Neural cell (in vitro differentiated cells): ENCODE results near the gene PTPRR.

Source experiments
- CTCF ChIP-seq: fragments of 450-650 bp; IDR thresholded peaks from 2 replicates; pipeline ENCODE4 v1.5.1; 2014; ENCODE audit warnings: antibody characterized with exemption, mild to moderate bottlenecking, moderate library complexity; ENCODE audit not compliant: poor library complexity, severe bottlenecking
- EP300 ChIP-seq: fragments of 450-650 bp; conservative IDR thresholded peaks from 2 replicates; pipeline ENCODE4 v1.6.1; 2014; ENCODE audit warnings: antibody characterized with exemption, mild to moderate bottlenecking, moderate library complexity; ENCODE audit not compliant: poor library complexity, severe bottlenecking
- EZH2 ChIP-seq: fragments of 200-600, 300-800 bp; shearing (Covaris generic), sonication (generic); IDR thresholded peaks from 2 replicates; pipeline ENCODE4 v1.6.1; 2014; ENCODE audit warnings: antibody characterized with exemption, low read length, borderline replicate concordance, mild to moderate bottlenecking; ENCODE audit not compliant: insufficient read depth, poor library complexity, severe bottlenecking
- POLR2AphosphoS5 ChIP-seq: IDR thresholded peaks from 2 replicates; pipeline ENCODE4 v1.6.1; 2012
- RAD21 ChIP-seq: fragments of 450-650 bp; conservative IDR thresholded peaks from 2 replicates; pipeline ENCODE4 v1.6.1; 2014; ENCODE audit warnings: antibody characterized with exemption, mild to moderate bottlenecking, moderate library complexity
- REST ChIP-seq: IDR thresholded peaks from 2 replicates; pipeline ENCODE4 v1.6.1; 2012; ENCODE audit warnings: borderline replicate concordance

DNA sequence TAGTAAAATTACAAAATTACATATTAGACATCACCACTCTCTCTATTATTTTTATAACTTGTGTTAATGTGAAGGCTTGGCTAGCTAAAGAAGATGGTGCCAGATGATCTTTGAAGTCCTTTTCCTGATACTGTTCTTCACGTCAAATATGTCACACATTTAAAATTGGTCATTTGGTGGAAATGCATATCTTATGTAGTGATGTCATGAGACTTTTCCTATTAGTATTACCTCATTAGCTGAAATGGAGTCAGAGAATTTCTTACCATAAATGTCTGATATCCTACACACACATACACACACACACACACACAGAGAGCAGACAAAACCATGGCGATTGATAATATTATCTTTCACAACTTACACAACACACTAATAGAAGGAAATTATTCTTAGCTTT is 158.5 kb downstream of the PTPRR start:
- TF ChIP-seq CTCF (no peak), POLR2AphosphoS5 (no peak), REST (no peak), EZH2 (no peak), RAD21 (no peak), EP300 (no peak)
